Ovary (tissue), 3 donors: ENCODE data around the gene TULP1.

Experiments used
- CTCF ChIP-seq, 3 donors: fragments of 450-650 bp in 2 of 3; fragments of 200-600 bp in 1 of 3; IDR thresholded peaks; one replicate each; pipeline versions ENCODE4 v1.5.1 to v1.8.0; 2016 to 2022; ENCODE audit warnings: antibody characterized with exemption in 3 of 3, mild to moderate bottlenecking in 1 of 3
- EP300 ChIP-seq: sonication (generic); formaldehyde crosslinking; IDR thresholded peaks from one replicate; pipeline ENCODE4 v1.6.1; 2017; ENCODE audit warnings: antibody characterized with exemption
- POLR2A ChIP-seq: fragments of 450-650 bp; IDR thresholded peaks from one replicate; pipeline ENCODE4 v1.6.1; 2017; ENCODE audit warnings: antibody characterized with exemption, mild to moderate bottlenecking, moderate library complexity
- donor health status: DM: no; HTN: no; CAD: no.

- no peak for TF ChIP-seq CTCF (IDR thresholded peaks at IDR 0.05)
- no peak for TF ChIP-seq POLR2A
- TF ChIP-seq EP300, result no peak
These were observed 14.2 kb downstream of the TULP1 start for GRCh38 chr6:35498422-35499067.
